Choroid plexus epithelial cell (primary cell): ENCODE results near the gene PDE8A.
"Not testable (repeated sequence)": the region's sequence is repeated elsewhere in the genome, so short reads cannot be mapped to it uniquely, and the experiment has no call there.

Experiments
- DNase-seq: peaks from one replicate; pipeline ENCODE4 v3.0.0-alpha.2; 2010; ENCODE audit warnings: low read depth
- H3K4me3 ChIP-seq: 2 replicates; pipeline ENCODE4 v1.5.1; 2011; ENCODE audit warnings: low read depth, mild to moderate bottlenecking, control low read depth, low read length, moderate library complexity
- CTCF ChIP-seq: conservative IDR thresholded peaks from 2 replicates; pipeline ENCODE4 v1.5.1; 2011; ENCODE audit warnings: low read depth, mild to moderate bottlenecking, control low read depth, inconsistent platforms, low read length, moderate library complexity

Gene PDE8A

DNA sequence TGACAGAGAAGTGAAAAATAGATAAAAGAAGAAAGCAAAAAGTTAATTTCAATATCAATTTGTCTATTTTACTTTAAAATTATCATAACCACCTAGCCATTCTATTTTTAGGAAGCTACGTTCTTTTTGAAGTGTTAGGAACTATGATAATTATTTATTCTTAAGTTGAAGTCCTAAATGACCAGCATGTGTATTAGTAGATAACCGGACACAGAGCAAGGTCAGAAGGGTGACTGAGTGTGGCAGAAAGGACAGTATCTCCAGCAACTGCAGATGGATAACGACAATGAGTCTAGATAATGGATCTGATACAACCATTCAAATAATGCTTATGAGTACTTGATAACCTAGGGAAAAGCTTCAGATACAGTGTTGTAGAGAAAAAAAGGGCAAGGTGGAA lies 198.0 kb downstream of the PDE8A start:
- no peak for TF ChIP-seq CTCF
- H3K4me3 ChIP-seq = no peak overlapping the region
- no peak for DNase-seq

GRCh38 chr15:85185350-85185749 lies 203.7 kb downstream of the PDE8A start:
- H3K4me3 ChIP-seq, DNase-seq: not testable (repeated sequence)

DNA sequence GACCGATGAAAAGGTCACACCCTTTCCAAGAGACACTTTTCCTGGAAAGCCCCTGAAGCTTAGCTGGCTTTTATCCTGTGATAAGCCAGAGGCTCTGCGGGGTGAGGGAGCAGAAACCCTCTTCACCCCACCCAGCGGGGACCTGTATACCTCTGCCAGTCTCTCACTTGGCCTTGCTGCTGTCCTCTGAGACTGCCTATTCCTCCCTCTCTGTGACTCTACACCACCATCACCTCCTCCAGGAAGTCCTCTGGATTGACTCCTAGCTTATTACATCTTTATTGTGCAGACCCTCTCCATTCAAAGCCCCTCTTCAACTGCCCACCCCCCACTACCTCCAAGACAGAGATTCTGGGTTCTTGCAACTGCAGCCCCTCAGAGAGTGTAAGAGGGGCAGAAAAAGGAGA lies 206.5 kb downstream of the PDE8A start:
- not testable (repeated sequence) for DNase-seq, H3K4me3 ChIP-seq
